ENCODE data around the gene MRPS30.

DNA sequence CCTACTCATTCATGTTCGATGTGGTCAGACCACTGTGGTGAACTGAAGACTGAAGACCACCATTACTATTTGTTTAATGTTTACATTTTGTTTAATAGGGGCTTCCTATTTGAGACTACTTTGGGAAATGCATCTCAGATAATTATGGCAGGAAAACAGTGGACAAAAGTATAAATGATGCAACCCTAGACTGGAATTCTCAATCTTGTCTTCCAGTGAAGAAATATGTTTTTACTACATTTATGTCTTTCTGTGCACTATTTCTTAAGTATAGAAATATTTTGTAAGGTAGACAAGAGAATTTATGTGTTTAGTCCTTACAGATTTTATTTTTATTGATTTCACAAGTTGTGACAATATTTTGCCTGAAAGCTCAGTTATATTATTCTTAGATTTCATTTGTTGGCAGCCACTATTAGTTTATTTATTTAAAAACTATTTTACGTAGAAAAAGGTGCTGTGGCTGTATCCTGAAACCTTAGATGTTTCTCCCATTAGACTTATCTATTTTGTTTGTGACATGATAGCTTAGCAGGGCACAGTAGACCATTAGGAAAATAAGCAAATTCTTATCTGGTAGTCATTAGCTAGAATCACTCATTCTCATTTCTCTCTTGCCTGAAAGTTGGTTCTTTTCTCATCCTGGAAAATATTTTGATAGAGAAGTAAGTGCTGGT, 39.4 kb upstream of the MRPS30 start:
- no peak for TF ChIP-seq GATA2 (IDR thresholded peaks at IDR 0.05; ENCODE audit: low read depth, low read length)
- TF ChIP-seq GATA3 (IDR thresholded peaks at IDR 0.05; ENCODE audit: low read depth, low read length): no peak

Measured in SH-SY5Y (cell line).